GM13977 (cell line): ENCODE results near the gene TNNT3.

Source experiments
- DNase-seq: peaks from one replicate; pipeline ENCODE4 v3.0.0; 2012; ENCODE audit warnings: low spot score
- in situ Hi-C: fragments of 300-500 bp; cut with MboI; formaldehyde crosslinking; loops from one replicate; pipeline ENCODE4 v1.12.0; 2022; ENCODE audit warnings: low sequenced_read_pairs, low pct_unique_long_range_greater_than_20kb, mixed read lengths, inconsistent platforms; ENCODE audit not compliant: unreplicated experiment
- TF ChIP-seq, protein P1 (sequence below): IDR thresholded peaks from 2 replicates; pipeline ENCODE4 v1.5.1; 2012; ENCODE audit warnings: mild to moderate bottlenecking, control low read depth; ENCODE audit not compliant: insufficient read depth; ENCODE audit errors: extremely low read depth, missing control alignments

TNNT3 gene

DNA sequence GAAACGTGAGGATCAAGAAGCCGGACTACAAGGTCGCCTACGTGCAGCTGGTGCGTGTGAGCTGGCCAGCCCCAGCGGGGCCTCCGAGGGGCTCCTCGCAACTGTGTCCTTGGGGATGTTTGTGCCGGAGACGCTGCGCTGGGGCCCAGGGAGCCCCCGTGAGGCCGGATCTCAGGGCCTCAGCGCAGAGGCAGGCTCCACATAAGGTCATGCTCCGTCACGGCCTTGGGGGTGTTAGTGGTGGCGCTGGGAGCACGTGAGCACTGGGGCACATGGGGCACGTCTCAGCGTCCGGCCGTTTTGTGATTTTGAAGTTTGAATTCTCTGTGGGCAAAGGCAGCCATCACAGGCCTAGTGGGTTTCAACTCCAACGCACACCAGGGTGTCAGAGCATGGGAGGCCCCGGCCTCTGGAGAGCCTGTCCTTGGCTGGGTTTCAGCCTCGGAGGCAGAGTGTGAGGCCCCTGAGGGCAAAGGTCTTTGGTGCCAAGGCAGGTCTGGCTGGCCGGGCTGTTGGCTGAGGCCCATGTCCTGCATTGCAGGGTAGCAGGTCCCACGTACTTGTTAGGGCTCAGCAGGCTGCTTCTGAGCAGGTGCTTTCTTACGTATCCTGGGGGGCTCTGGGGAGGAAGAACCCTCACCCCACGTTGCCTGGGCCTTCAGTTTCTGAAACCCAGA, 33.4 kb downstream of the TNNT3 start:
- no peak for DNase-seq
- TF ChIP-seq, protein P1, sequence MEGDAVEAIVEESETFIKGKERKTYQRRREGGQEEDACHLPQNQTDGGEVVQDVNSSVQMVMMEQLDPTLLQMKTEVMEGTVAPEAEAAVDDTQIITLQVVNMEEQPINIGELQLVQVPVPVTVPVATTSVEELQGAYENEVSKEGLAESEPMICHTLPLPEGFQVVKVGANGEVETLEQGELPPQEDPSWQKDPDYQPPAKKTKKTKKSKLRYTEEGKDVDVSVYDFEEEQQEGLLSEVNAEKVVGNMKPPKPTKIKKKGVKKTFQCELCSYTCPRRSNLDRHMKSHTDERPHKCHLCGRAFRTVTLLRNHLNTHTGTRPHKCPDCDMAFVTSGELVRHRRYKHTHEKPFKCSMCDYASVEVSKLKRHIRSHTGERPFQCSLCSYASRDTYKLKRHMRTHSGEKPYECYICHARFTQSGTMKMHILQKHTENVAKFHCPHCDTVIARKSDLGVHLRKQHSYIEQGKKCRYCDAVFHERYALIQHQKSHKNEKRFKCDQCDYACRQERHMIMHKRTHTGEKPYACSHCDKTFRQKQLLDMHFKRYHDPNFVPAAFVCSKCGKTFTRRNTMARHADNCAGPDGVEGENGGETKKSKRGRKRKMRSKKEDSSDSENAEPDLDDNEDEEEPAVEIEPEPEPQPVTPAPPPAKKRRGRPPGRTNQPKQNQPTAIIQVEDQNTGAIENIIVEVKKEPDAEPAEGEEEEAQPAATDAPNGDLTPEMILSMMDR = no peak
- in situ Hi-C loops = no loop called here

DNA sequence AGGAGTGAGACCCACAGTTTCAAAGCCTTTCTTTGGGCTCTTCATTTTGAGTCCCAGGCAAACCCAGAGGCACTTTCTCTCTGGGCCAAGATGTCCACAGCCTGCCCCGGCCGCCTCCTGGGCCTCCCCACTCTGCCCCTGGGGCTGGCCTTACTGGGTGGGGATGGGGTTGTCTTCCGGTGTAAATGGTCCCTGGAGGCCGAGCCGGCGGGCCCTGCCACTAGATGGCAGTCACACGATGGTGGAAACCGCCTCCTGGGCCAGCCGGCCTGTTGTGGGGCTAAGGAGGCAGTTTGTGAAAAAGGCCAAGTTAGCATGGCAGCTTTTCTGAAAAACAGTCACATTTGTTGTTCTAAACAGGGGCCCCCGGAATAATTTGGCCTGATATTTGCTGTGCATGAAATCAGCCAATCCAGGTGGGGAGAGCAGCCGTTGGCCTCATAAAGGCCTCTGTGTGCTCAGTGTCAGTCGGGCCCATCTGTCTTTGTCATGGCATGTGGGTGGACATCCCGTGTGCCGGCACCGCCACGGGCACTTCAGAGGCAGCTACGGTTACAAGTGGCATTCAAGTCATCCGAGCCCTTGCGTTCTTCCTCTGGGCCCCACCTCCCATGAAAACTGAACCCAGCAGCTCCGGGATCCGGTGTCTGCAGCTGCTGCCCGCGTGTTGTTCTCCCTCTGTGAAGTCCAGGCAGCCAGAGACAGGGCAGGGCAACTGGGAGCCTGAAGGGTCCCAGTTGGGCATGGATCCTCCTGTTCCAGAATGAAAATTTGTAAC, 34.2 kb downstream of the TNNT3 start:
- no peak for DNase-seq
- TF ChIP-seq, protein P1 = peak; percentile 23
- in situ Hi-C loops = no loop called here

DNA sequence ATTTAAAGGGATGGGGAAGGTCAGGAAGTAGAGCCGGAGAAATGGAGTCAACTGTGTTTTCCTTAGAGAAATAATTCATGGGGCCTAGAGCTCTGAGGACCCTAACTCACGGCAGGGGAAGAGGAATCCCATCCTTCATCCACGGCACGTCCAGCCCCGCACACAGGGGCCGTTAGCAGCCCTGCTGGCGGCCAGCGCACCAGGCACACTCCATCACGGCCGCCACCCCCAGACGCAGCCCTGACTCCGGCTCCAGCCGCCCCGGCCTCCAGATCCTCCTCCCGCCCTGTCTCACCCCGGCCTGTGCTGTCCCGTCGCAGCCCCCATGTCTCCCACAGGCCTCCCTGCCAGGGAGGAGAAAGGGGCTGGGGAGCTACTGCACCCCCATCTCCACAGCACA, 38.9 kb downstream of the TNNT3 start:
- TF ChIP-seq, protein P1 = no peak
- no peak for DNase-seq
- in situ Hi-C loops = no loop called here

DNA sequence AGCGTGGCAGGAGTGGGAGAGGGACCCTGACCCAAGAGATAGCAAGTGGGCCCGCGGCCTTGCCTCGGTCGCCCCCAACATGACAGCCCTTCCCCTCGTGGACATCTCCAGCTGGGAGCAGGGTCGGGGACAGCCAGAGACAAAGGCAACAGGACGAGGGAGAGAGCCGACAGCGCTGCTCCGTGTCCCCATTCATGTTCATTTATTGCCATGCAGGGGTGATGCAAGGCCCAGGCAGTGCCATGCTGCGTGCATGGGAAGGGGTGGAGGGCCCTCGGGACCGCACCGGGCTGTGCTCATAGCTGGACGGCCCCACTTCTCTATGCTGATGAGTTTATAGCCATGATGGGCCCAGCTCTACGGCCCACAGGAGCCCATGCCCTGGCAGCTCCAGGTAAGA, 40.3 kb downstream of the TNNT3 start:
- in situ Hi-C loops = no loop called here
- TF ChIP-seq, protein P1 = no peak

DNA sequence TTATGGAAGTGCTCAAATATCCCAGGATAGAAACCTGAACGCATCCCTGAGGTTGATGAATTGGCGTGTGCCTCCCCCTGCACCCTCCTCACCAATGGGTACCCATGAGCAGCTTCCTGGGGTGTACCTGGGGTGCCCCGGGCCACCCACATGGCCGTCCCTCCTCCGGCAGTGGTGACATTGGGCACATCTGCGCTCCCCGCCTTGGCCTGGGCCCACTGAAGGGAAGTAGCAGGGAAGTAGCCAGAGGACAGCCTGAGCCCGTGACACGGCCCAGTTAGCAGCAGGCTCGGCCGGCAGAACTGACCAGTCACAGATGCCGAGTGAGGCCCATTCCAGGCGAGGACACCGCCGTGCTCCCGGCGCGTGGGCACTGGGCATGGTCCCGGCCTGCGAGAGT, 44.4 kb downstream of the TNNT3 start:
- no peak for DNase-seq
- in situ Hi-C loops = no loop called here
- TF ChIP-seq, protein P1 = no peak

More for the DNA sequence above, 40.3 kb downstream of the TNNT3 start:
- no peak for DNase-seq

DNA sequence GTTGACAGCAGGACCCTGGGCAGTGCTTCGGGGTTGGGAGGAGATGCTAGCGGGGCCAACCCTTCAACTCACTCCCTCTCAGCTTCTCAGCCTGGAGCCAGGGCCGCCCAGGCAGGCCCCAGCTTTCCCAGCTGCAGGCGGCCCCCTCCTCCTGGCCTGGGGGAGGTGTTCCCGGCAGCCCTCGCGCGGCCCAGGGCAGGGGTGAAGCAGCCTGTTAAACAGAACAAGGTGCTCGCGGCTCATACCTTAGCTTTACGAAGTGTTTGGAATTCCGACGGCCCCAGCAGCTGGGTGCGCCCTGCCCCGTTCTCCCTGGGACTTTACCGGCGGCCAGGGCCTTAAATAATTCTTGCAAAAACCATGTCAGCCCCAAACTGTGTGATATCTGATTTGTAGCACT, 44.8 kb downstream of the TNNT3 start:
- TF ChIP-seq, protein P1 = no peak
- in situ Hi-C loops = no loop called here

More for the DNA sequence above, 44.8 kb downstream of the TNNT3 start:
- no peak for DNase-seq
